Measurements from ENCODE around the gene CNTN5. TPM values are rescaled to one million over a fixed set of nuclear protein-coding genes. Genes with fewer than 3 reads are reported as not detected.

Gene CNTN5
- total RNA-seq, 2 experiments from 2014 or later, result not detected

DNA sequence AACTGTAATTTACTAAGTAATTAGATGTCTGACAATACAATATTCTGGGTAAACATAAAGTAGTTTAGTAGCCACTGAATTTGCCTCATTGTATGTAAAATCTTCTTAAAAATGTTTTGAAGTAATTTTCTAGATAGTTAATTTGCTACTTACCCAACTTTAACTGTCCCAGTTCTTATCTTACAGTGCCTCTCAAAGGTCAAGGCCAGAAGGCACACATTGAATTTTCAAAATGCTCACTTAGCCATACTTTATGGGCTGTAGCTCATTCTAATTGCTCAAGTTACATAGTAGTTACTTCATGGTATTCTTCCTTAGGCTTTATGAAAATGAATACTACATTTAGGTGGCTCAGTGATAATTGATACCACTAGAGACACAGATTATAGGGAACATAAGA is 666.6 kb downstream of the CNTN5 start:
- no peaks in the 10 kb centered on the region for H3K27me3 Mint-ChIP-seq (ENCODE audit: low read depth)
- no peak overlapping the region for H3K4me3 Mint-ChIP-seq
- ChIA-PET POLR2A (no interaction called here), CTCF (no interaction called here)
- ATAC-seq (no peak), DNase-seq (no peak)
- H3K9me3 Mint-ChIP-seq (ENCODE audit: insufficient read depth), result peaks cover 14% of the 10 kb centered on the region
- H3K36me3 Mint-ChIP-seq (ENCODE audit: low read depth), result no peaks in the 10 kb centered on the region
- H3K27ac Mint-ChIP-seq, result no peak overlapping the region
- no peaks in the 10 kb centered on the region for H3K4me1 Mint-ChIP-seq (ENCODE audit: low read depth)

DNA sequence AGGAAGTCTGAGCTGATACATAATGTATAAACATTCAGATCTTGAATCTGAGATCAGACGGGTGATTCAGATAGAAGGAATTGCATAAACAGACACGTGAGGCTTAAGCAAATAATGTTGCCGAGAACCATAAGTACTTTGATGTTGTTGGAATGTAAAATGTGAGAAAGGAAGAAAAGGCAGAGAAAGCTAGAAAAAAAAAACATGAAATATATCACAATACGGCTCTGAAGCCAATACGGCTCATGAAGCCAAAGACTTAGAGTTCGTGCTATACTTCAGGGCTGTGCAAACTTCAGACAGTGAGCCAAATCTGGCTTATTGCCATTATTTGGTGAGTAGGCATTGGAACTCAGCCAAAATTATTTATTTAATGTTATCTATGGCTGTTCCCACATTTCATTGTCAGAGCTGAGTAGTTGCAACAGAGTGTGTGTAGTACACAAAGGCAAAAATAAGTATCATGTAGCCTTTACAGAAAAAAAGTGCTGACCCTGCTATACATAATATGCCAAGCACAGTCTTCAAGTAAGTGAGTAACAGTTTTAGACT is 673.3 kb downstream of the CNTN5 start:
- CTCF ChIA-PET, result no interaction called here
- Mint-ChIP-seq H3K36me3 (ENCODE audit: low read depth) (no peaks in the 10 kb centered on the region), H3K27me3 (ENCODE audit: low read depth) (no peaks in the 10 kb centered on the region), H3K4me1 (ENCODE audit: low read depth) (no peaks in the 10 kb centered on the region), H3K9me3 (ENCODE audit: insufficient read depth) (peaks cover 11% of the 10 kb centered on the region), H3K27ac (no peak overlapping the region), H3K4me3 (no peak overlapping the region)
- ATAC-seq, result no peak
- DNase-seq, result no peak
- POLR2A ChIA-PET, result no interaction called here

DNA sequence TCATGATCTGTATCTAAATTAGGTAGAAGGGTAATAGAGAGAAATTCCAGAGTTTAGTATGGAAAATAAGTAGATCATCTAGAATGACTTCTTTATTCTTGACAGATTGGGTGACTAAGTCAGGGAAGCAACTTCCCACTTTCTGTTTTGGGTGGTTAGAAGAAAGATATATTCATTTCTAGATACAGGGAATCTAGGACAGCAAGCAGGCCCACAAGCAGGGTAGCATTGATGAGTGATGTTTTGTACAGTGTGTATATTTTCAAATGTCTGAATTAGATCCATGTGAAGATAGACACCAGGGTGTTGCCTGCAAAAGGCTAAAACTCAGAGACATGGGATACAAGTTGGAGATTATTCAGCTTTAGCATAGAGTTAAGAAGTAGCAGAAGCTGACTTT is 674.4 kb downstream of the CNTN5 start:
- peaks cover 11% of the 10 kb centered on the region for H3K9me3 Mint-ChIP-seq (ENCODE audit: insufficient read depth)
- no peak for ATAC-seq
- no peak for DNase-seq
- H3K4me3 Mint-ChIP-seq, result no peak overlapping the region
- no peaks in the 10 kb centered on the region for H3K27me3 Mint-ChIP-seq (ENCODE audit: low read depth)
- ChIA-PET POLR2A (no interaction called here), CTCF (no interaction called here)
- H3K27ac Mint-ChIP-seq, result no peak overlapping the region
- no peaks in the 10 kb centered on the region for H3K36me3 Mint-ChIP-seq (ENCODE audit: low read depth)
- no peaks in the 10 kb centered on the region for H3K4me1 Mint-ChIP-seq (ENCODE audit: low read depth)

DNA sequence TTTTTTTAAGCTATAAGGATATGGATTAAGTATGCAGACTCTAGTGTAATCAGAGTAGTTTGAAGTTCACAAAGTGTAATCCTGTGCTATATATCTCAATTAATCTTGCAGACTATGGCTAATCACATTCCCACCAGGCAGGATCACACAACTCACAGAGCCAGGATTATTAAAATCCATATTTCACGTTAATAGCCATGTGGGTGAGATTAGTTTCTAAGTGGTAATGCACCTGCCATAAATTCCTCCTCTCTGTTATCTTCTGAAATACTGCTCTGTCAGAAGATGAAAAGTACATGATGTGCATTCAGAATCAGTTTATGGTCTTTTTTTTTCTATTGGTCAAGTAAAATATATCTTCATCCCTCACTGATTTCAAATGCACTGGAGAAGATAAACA is 686.1 kb downstream of the CNTN5 start:
- POLR2A ChIA-PET, result no interaction called here
- no peak for DNase-seq
- CTCF ChIA-PET, result no interaction called here
- Mint-ChIP-seq H3K27me3 (ENCODE audit: low read depth) (no peaks in the 10 kb centered on the region), H3K4me1 (ENCODE audit: low read depth) (no peaks in the 10 kb centered on the region), H3K36me3 (ENCODE audit: low read depth) (no peaks in the 10 kb centered on the region), H3K9me3 (ENCODE audit: insufficient read depth) (peaks cover 6% of the 10 kb centered on the region), H3K27ac (no peak overlapping the region), H3K4me3 (no peak overlapping the region)
- no peak for ATAC-seq

DNA sequence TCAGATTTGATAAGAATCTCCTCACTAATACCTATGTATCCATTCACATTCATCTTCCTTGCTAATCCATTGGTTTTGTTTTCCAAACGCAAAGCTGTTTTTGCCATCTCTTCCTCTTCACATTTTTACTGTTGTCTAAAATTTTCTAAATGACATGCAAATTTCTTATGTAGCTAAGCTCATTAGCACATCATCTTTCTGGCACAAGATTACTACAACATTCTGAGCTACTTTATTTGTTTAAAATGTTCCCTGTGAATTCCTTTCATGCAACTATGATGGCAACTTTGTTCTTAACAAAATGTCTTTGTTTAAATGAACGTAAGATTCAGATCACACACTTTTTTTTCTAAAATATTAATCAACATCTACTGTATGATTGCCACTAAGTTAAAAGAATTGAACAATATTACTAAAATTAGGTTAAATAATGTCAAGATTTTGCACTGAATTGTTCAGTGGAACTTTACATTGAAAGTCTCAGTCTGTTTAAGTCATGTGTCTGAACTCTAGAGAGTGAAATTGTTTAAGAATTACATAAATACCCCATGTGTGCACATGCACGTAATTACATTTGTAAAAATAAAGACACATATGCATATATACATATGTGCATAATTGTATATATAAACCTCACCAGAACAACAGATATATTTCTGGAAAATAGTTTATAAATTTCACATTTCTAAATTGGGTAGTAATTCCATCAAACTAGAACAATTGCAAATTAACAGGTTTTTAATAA is 688.4 kb downstream of the CNTN5 start:
- Mint-ChIP-seq H3K4me1 (ENCODE audit: low read depth) (no peaks in the 10 kb centered on the region), H3K36me3 (ENCODE audit: low read depth) (no peaks in the 10 kb centered on the region), H3K4me3 (no peak overlapping the region), H3K27me3 (ENCODE audit: low read depth) (no peaks in the 10 kb centered on the region), H3K9me3 (ENCODE audit: insufficient read depth) (peaks cover 10% of the 10 kb centered on the region), H3K27ac (no peak overlapping the region)
- ChIA-PET CTCF (no interaction called here), POLR2A (no interaction called here)
- ATAC-seq, result no peak
- no peak for DNase-seq

DNA sequence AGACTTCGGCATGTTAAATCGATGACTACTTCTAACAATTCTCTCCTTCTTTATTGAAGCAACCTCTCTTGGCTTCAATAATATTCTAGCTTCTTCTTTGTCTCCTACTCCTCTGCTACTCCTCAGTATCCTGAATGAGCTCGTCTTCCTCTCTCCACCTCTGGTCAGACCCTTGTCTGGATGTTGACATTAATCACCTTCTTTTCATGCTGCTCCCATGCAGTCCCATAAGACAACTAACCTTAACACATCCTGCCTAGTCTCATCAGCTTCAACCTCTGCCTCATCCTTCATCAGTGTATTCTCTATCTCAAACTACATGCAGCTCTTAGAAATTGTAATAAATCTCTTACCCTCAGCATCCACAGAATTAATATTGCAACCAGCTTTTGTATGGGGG is 695.6 kb downstream of the CNTN5 start:
- ATAC-seq, result no peak
- ChIA-PET POLR2A (no interaction called here), CTCF (no interaction called here)

DNA sequence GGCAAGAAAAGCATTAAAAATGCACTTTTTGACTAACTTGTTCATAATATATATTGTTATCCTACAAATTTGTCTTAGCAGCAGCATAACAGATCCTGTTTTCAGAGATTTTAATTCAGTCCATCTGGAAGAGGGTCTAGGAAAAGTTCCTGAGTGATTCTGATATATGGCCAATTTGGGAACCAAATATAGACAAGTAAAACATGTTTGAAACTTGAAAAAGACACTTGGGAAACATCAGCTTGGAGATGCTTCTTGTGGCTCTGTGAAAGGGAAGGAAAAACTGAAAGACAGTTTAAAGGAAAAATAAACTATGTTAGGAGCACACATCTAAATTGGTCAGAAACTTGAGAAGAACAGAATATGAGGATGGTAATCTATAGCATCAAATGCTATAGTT is 697.5 kb downstream of the CNTN5 start:
- CTCF ChIA-PET, result no interaction called here
- no peaks in the 10 kb centered on the region for H3K27me3 Mint-ChIP-seq (ENCODE audit: low read depth)
- peaks cover 17% of the 10 kb centered on the region for H3K9me3 Mint-ChIP-seq (ENCODE audit: insufficient read depth)
- H3K4me3 Mint-ChIP-seq, result no peak overlapping the region
- POLR2A ChIA-PET, result no interaction called here
- no peak overlapping the region for H3K27ac Mint-ChIP-seq
- H3K36me3 Mint-ChIP-seq (ENCODE audit: low read depth), result no peaks in the 10 kb centered on the region
- no peaks in the 10 kb centered on the region for H3K4me1 Mint-ChIP-seq (ENCODE audit: low read depth)
- DNase-seq, result no peak
- ATAC-seq, result no peak

More for the DNA sequence above, 695.6 kb downstream of the CNTN5 start:
- DNase-seq, result no peak
- no peak overlapping the region for H3K4me3 Mint-ChIP-seq
- peaks cover 15% of the 10 kb centered on the region for H3K9me3 Mint-ChIP-seq (ENCODE audit: insufficient read depth)
- H3K4me1 Mint-ChIP-seq (ENCODE audit: low read depth), result no peaks in the 10 kb centered on the region
- no peaks in the 10 kb centered on the region for H3K27me3 Mint-ChIP-seq (ENCODE audit: low read depth)
- H3K36me3 Mint-ChIP-seq (ENCODE audit: low read depth), result no peaks in the 10 kb centered on the region
- H3K27ac Mint-ChIP-seq, result no peak overlapping the region

DNA sequence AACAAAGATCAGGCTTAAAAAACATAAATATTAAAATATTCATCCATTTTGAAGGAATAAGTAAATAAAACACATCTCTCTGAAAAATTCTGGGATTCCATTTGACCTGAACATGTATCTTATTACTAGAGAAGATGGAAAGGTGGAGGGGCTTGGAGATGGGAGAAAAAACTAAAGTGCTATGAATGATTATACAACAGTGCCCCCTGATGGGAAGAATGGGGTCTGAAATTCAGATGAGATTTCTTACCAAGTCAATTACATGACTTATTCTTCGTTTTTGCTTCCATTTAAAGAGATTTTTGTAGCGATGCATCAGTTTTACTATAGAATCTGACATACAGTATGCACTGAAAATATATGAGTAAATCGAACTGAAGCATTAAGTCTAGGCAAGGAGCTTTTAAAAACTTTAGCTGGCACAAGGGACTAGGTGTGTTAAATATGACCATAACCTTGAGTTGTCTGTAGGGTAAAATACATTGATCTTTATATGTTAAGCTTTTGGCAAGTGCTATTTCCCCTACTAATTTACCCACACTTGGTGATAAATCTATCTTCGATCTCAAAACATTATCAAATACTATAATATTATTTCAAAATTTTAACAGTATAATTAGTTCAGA is 718.8 kb downstream of the CNTN5 start:
- CTCF ChIA-PET, result no interaction called here
- POLR2A ChIA-PET, result no interaction called here
- ATAC-seq, result no peak
- Mint-ChIP-seq H3K4me3 (no peak overlapping the region), H3K9me3 (ENCODE audit: insufficient read depth) (peaks cover 7% of the 10 kb centered on the region), H3K4me1 (ENCODE audit: low read depth) (no peaks in the 10 kb centered on the region), H3K36me3 (ENCODE audit: low read depth) (no peaks in the 10 kb centered on the region), H3K27me3 (ENCODE audit: low read depth) (no peaks in the 10 kb centered on the region), H3K27ac (no peak overlapping the region)
- no peak for DNase-seq

DNA sequence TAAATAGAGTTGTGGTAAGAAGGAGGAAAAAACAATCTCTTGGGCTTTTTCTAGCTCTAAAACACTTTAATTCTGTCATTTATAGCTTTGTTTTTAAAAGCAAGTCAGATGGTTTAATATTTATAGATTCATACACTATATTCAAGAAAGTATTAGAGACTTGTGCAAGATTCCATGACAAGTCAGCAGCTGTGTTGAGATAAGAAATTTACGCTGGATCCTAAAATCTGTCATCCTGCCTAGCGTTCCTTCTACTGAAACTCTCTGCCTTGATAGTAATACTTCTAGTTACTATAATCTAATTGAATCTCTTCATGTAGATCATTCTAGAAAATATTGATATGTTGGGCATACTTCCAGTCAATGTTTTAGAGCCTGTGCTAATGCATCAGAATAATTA is 721.8 kb downstream of the CNTN5 start:
- H3K27me3 Mint-ChIP-seq (ENCODE audit: low read depth), result no peaks in the 10 kb centered on the region
- no peaks in the 10 kb centered on the region for H3K4me1 Mint-ChIP-seq (ENCODE audit: low read depth)
- H3K4me3 Mint-ChIP-seq, result no peak overlapping the region
- POLR2A ChIA-PET, result no interaction called here
- H3K9me3 Mint-ChIP-seq (ENCODE audit: insufficient read depth), result peaks cover 4% of the 10 kb centered on the region
- CTCF ChIA-PET, result no interaction called here
- no peak for DNase-seq
- no peaks in the 10 kb centered on the region for H3K36me3 Mint-ChIP-seq (ENCODE audit: low read depth)
- H3K27ac Mint-ChIP-seq, result no peak overlapping the region
- ATAC-seq, result no peak

DNA sequence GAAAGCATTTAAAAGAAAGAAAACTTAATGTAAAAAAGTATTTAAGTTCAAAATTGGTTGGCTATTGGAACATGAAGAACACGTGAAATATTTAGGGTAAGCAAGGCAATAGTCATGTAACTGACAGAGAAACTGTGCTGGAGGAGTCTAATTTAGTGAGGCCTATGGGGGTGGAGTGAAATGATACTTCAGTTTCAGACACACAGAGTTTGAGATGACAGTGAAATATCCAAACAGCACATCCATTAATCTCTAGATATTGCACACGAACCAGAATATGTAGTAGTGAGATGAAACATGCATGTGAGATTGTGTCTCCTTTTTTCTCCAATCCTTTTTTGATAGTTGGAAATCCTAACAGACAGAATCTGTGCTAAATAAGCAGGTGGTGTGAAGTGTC is 739.0 kb downstream of the CNTN5 start:
- Mint-ChIP-seq H3K36me3 (ENCODE audit: low read depth) (no peaks in the 10 kb centered on the region), H3K4me3 (no peak overlapping the region), H3K27ac (no peak overlapping the region), H3K4me1 (ENCODE audit: low read depth) (no peaks in the 10 kb centered on the region), H3K9me3 (ENCODE audit: insufficient read depth) (peaks cover 12% of the 10 kb centered on the region), H3K27me3 (ENCODE audit: low read depth) (no peaks in the 10 kb centered on the region)
- CTCF ChIA-PET, result no interaction called here
- no peak for DNase-seq
- no peak for ATAC-seq
- POLR2A ChIA-PET, result no interaction called here

DNA sequence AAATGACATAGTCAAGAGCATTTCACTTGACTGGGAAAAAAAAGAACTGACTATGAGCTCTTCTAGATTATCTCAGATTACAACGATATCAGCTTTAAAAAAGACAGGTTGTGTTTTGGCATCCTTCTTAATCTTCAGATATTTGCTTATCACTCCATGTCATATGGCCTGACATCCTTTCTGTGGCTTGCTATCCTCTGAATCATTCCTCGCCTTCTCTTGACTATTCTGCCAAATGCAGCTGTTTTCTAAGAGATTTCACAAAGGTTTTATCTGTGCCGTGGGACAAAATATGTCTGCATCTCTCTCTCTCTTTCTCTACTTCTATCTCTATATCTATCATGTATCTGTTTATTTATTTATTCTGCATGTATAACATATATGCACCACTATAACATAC is 746.1 kb downstream of the CNTN5 start:
- Mint-ChIP-seq H3K9me3 (ENCODE audit: insufficient read depth) (peaks cover 8% of the 10 kb centered on the region), H3K27ac (no peak overlapping the region), H3K4me1 (ENCODE audit: low read depth) (no peaks in the 10 kb centered on the region), H3K4me3 (no peak overlapping the region), H3K36me3 (ENCODE audit: low read depth) (no peaks in the 10 kb centered on the region), H3K27me3 (ENCODE audit: low read depth) (no peaks in the 10 kb centered on the region)
- CTCF ChIA-PET, result no interaction called here
- ATAC-seq, result no peak
- POLR2A ChIA-PET, result no interaction called here
- DNase-seq, result no peak

DNA sequence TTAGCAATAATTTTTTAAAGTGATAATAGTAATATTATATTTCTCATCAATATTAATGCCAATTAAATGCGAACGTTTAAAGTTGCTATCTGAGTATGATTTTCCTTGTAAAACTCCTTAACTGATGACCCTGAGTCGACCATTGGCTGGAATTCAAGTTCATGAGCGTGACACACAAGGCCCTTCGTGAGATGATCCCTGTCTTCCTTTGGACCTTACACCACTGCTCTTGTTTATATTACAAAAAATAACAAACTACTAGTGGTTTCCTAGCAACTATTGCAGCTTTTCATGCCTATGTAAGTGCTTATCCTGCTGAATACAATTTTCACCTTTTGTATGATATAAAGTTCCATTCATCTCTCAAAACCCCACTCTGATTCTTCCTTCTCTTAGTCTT is 752.9 kb downstream of the CNTN5 start:
- no peaks in the 10 kb centered on the region for H3K36me3 Mint-ChIP-seq (ENCODE audit: low read depth)

DNA sequence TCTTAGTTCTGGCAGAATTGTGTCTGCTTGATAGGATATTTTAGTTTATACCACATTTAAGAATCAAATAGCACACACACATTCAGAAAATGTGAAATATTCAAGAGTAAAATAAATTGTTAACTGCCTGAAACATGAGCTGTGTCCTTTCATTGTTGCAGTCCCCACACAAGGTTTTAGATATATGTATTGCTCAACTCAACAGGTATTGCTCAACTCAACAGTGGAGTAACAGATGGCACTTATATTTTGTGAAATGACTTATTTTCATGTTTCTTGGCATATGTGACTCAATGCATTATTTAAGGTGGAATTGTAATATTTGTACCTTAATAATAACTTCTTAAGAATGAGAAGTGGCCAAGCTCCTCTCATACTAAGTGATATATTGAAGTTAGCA is 760.3 kb downstream of the CNTN5 start:
- H3K9me3 Mint-ChIP-seq (ENCODE audit: insufficient read depth), result peaks cover 12% of the 10 kb centered on the region
- ATAC-seq (no peak), DNase-seq (no peak)
- ChIA-PET CTCF (no interaction called here), POLR2A (no interaction called here)
- H3K4me3 Mint-ChIP-seq, result no peak overlapping the region
- H3K27ac Mint-ChIP-seq, result no peak overlapping the region
- H3K27me3 Mint-ChIP-seq (ENCODE audit: low read depth), result no peaks in the 10 kb centered on the region
- H3K36me3 Mint-ChIP-seq (ENCODE audit: low read depth), result no peaks in the 10 kb centered on the region
- no peaks in the 10 kb centered on the region for H3K4me1 Mint-ChIP-seq (ENCODE audit: low read depth)

More for the DNA sequence above, 752.9 kb downstream of the CNTN5 start:
- CTCF ChIA-PET, result no interaction called here
- no peaks in the 10 kb centered on the region for H3K27me3 Mint-ChIP-seq (ENCODE audit: low read depth)
- no peaks in the 10 kb centered on the region for H3K4me1 Mint-ChIP-seq (ENCODE audit: low read depth)
- H3K27ac Mint-ChIP-seq, result no peak overlapping the region
- ATAC-seq, result no peak
- no peak for DNase-seq
- POLR2A ChIA-PET, result no interaction called here
- H3K4me3 Mint-ChIP-seq, result no peak overlapping the region
- peaks cover 12% of the 10 kb centered on the region for H3K9me3 Mint-ChIP-seq (ENCODE audit: insufficient read depth)

All from activated CD8-positive, alpha-beta T cell treated with anti-CD3 and anti-CD28 coated beads, Interleukin-2, amount 10 ng/mL, durations not matched to agents 7 days and 5 days (primary cell).